GM19351 (cell line): Measurements from ENCODE around the gene ZNF358.

ENCODE experiments used
- ATAC-seq: cut with Tn5 transposase; IDR thresholded peaks from one replicate; pipeline ENCODE4 v1.9.1; 2021; ENCODE audit warnings: mild to moderate bottlenecking, moderate library complexity; ENCODE audit not compliant: unreplicated experiment

Gene ZNF358

GRCh38 chr19:7488736-7489353 is 27.1 kb upstream of the ZNF358 start, which contains the start of gene PEX11G:
Gene PEX11G, minus strand, starts transcription at chr19:7489035. Its CDS starts 25 bp downstream, at chr19:7489010.
- no peak for ATAC-seq

GRCh38 chr19:7489609-7490044 is 26.3 kb upstream of the ZNF358 start:
- ATAC-seq, result no peak

- no peak for ATAC-seq
Measured at GRCh38 chr19:7492142-7492541, 23.8 kb upstream of the ZNF358 start.

GRCh38 chr19:7492558-7492957 is 23.3 kb upstream of the ZNF358 start:
- no peak for ATAC-seq

- no peak for ATAC-seq
Measured at GRCh38 chr19:7494416-7495098, 21.3 kb upstream of the ZNF358 start.

GRCh38 chr19:7497292-7497691 is 18.6 kb upstream of the ZNF358 start:
- no peak for ATAC-seq

GRCh38 chr19:7500811-7501450 is 15.0 kb upstream of the ZNF358 start:
- ATAC-seq, result no peak

- ATAC-seq, result no peak
Measured at GRCh38 chr19:7502552-7502951, 13.4 kb upstream of the ZNF358 start.

- no peak for ATAC-seq
Measured at GRCh38 chr19:7504684-7505083, 11.2 kb upstream of the ZNF358 start.

- ATAC-seq, result no peak
Measured at GRCh38 chr19:7505288-7505681, 10.6 kb upstream of the ZNF358 start.

GRCh38 chr19:7505682-7506384 is 10.1 kb upstream of the ZNF358 start:
- ATAC-seq, result no peak

GRCh38 chr19:7506385-7507328 is 9.2 kb upstream of the ZNF358 start:
- no peak for ATAC-seq

GRCh38 chr19:7507884-7508283 is 8.0 kb upstream of the ZNF358 start:
- no peak for ATAC-seq

- no peak for ATAC-seq
Measured at GRCh38 chr19:7509625-7510024, 6.3 kb upstream of the ZNF358 start.

- ATAC-seq, result no peak
Measured at GRCh38 chr19:7512400-7512851, 3.5 kb upstream of the ZNF358 start.

- ATAC-seq, result no peak
Measured at GRCh38 chr19:7513809-7514642, 1.9 kb upstream of the ZNF358 start.

GRCh38 chr19:7515110-7515644 is 726 bp upstream of the ZNF358 start:
- ATAC-seq, result no peak

GRCh38 chr19:7516333-7516732 is 430 bp downstream of the ZNF358 start:
- no peak for ATAC-seq

- no peak for ATAC-seq
Measured at GRCh38 chr19:7516878-7517277, 975 bp downstream of the ZNF358 start.
